NCI-H345 treated with DMSO at 0.1 percent for 48 hours (cell line): ENCODE measurements around the gene GPRIN3.

ENCODE experiments used
- DNase-seq: peaks from one replicate; lab custom pipeline; 2025; ENCODE audit not compliant: unreplicated experiment; lab: John Stamatoyannopoulos, UW

Gene GPRIN3

GRCh38 chr4:89307446-89308160 is at the start of gene GPRIN3:
TSS of gene GPRIN3 (minus strand) at chr4:89307800. CDS start at chr4:89250110, 57,690 bp downstream.
- peak; percentile 30 for DNase-seq

- DNase-seq: no peak
These were observed 49.7 kb upstream of the GPRIN3 start for GRCh38 chr4:89357340-89357739.

GRCh38 chr4:89356086-89356485 is 48.5 kb upstream of the GPRIN3 start:
- DNase-seq: peak; percentile 1

- no peak for DNase-seq
These were observed 45.9 kb upstream of the GPRIN3 start for GRCh38 chr4:89353514-89353913.

- no peak for DNase-seq
These were observed 44.9 kb upstream of the GPRIN3 start for GRCh38 chr4:89352541-89352940.

GRCh38 chr4:89351201-89351600 is 43.6 kb upstream of the GPRIN3 start:
- no peak for DNase-seq

- DNase-seq: no peak
These were observed 39.9 kb upstream of the GPRIN3 start for GRCh38 chr4:89347363-89348025.

GRCh38 chr4:89344571-89344970 is 37.0 kb upstream of the GPRIN3 start:
- DNase-seq: no peak

- no peak for DNase-seq
These were observed 30.6 kb upstream of the GPRIN3 start for GRCh38 chr4:89338206-89338605.

GRCh38 chr4:89337681-89338080 is 30.1 kb upstream of the GPRIN3 start:
- no peak for DNase-seq

- no peak for DNase-seq
These were observed 29.3 kb upstream of the GPRIN3 start for GRCh38 chr4:89336818-89337420.

- DNase-seq: no peak
These were observed 27.2 kb upstream of the GPRIN3 start for GRCh38 chr4:89334830-89335229.

GRCh38 chr4:89334311-89334710 is 26.7 kb upstream of the GPRIN3 start:
- DNase-seq: no peak

- DNase-seq: no peak
These were observed 24.3 kb upstream of the GPRIN3 start for GRCh38 chr4:89331686-89332544.

- DNase-seq: no peak
These were observed 23.6 kb upstream of the GPRIN3 start for GRCh38 chr4:89331197-89331596.

- no peak for DNase-seq
These were observed 21.7 kb upstream of the GPRIN3 start for GRCh38 chr4:89329280-89329679.

- DNase-seq: no peak
These were observed 17.1 kb upstream of the GPRIN3 start for GRCh38 chr4:89324671-89325070.

GRCh38 chr4:89322671-89323070 is 15.1 kb upstream of the GPRIN3 start:
- DNase-seq: no peak

- no peak for DNase-seq
These were observed 12.2 kb upstream of the GPRIN3 start for GRCh38 chr4:89319756-89320155.

- DNase-seq: no peak
These were observed 9.3 kb upstream of the GPRIN3 start for GRCh38 chr4:89316931-89317366.

- DNase-seq: no peak
These were observed 8.6 kb upstream of the GPRIN3 start for GRCh38 chr4:89316211-89316610.
